Lung (tissue), 12 donors: ENCODE data around the gene CHIC2. TPM values are rescaled to one million over a fixed set of nuclear protein-coding genes. Genes with fewer than 3 reads are reported as not detected.
A peak's percentile ranks its signal among the peaks of the same experiment; 100 is the strongest.

Experiments used
- ATAC-seq: fragments of 200-7000 bp; cut with Tn5 transposase; one replicate; pipeline ENCODE4 v1.9.1; 2020; ENCODE audit warnings: moderate number of reproducible peaks; ENCODE audit not compliant: insufficient read depth, low FRiP score
- DNase-seq, 3 donors: peaks; one replicate each; pipeline ENCODE4 v3.0.0-alpha.2; 2013 to 2017
- H3K27ac ChIP-seq, 2 donors: one replicate each; pipeline ENCODE4 v1.5.1; 2013; ENCODE audit warnings: mild to moderate bottlenecking in 2 of 2, moderate library complexity in 2 of 2, control low read depth in 1 of 2, inconsistent platforms in 1 of 2, low read depth in 1 of 2, low read length in 1 of 2
- H3K27me3 ChIP-seq, 3 donors: one replicate each; pipeline ENCODE4 v1.5.1; 2013; ENCODE audit warnings: low read length in 2 of 3; ENCODE audit not compliant: control insufficient read depth in 3 of 3, insufficient read depth in 3 of 3
- H3K36me3 ChIP-seq, 4 donors: one replicate each; pipeline ENCODE4 v1.5.1; 2013; ENCODE audit warnings: low read length in 4 of 4, mild to moderate bottlenecking in 1 of 4, moderate library complexity in 1 of 4; ENCODE audit not compliant: control insufficient read depth in 4 of 4, insufficient read depth in 4 of 4
- H3K4me1 ChIP-seq, 5 donors: one replicate each; pipeline ENCODE4 v1.5.1; 2013; ENCODE audit warnings: low read length in 5 of 5, mild to moderate bottlenecking in 2 of 5, moderate library complexity in 1 of 5; ENCODE audit not compliant: control insufficient read depth in 5 of 5, insufficient read depth in 5 of 5
- H3K4me3 ChIP-seq: one replicate; pipeline ENCODE4 v1.5.1; 2013; ENCODE audit warnings: mild to moderate bottlenecking, control low read depth, moderate library complexity
- H3K9ac ChIP-seq, 2 donors: one replicate each; pipeline ENCODE4 v1.5.1; 2013; ENCODE audit warnings: low read length in 2 of 2, control low read depth in 1 of 2; ENCODE audit not compliant: insufficient read depth in 1 of 2
- H3K9me3 ChIP-seq, 4 donors: one replicate each; pipeline ENCODE4 v1.5.1; 2013; ENCODE audit warnings: low read length in 3 of 4, mild to moderate bottlenecking in 1 of 4, moderate library complexity in 1 of 4; ENCODE audit not compliant: control insufficient read depth in 4 of 4, insufficient read depth in 3 of 4
- CTCF ChIP-seq: IDR thresholded peaks from 2 replicates; pipeline ENCODE4 v1.5.1; 2012; ENCODE audit warnings: mild to moderate bottlenecking; ENCODE audit errors: control extremely low read depth, extremely low read depth
- WGBS, 2 donors: extraction: QIAGEN DNeasy Blood & Tissue Kit; methylation state at CpG; one replicate each; pipeline ENCODE4 v1.1.7; 2013; 5-methylcytosine and 5-hydroxymethylcytosine counted together
- polyA plus RNA-seq, 2 donors: library from polyadenylated mRNA; stranded (reverse); fragments of 200-250 nt; gene quantifications; one replicate each; pipeline ENCODE4 v1.2.1, GENCODE V29; 2013
- total RNA-seq, 2 donors: library from RNA; depleted of rRNA in 1 of 2; stranded (reverse); fragments of >200 nt in 1 of 2; gene quantifications; one replicate each; pipeline ENCODE4 v1.2.1, GENCODE V29; 2014 to 2021
- donor health status: control.
- donor health status: control.
- donor health status: Bipolar disorder and iron deficiency.
- donor health status: healthy.
- donor health status: DM: yes; HTN: yes; CAD: no.

Gene CHIC2
- total and polyA plus RNA-seq, 4 donors, result 12.6 to 52.8 (median 30.5) TPM

GRCh38 chr4:54011201-54011600 lies 53.2 kb downstream of the CHIC2 start:
- Histone ChIP-seq H3K27me3 (no peaks in the 10 kb centered on the region), H3K36me3 (peaks cover 0 to 6% (median 5%) of the 10 kb centered on the region in 4 donors), H3K4me1 (peaks cover 0 to 2% (median 0%) of the 10 kb centered on the region in 5 donors), H3K4me3 (no peak overlapping the region), H3K27ac (no peak overlapping the region), H3K9ac (no peak overlapping the region), H3K9me3 (no peaks in the 10 kb centered on the region)
- DNase-seq, result no peak
- no peak for TF ChIP-seq CTCF
- no peak for ATAC-seq

- Histone ChIP-seq H3K9me3 (no peaks in the 10 kb centered on the region), H3K36me3 (peaks cover 0 to 5% (median 2%) of the 10 kb centered on the region in 4 donors), H3K27me3 (no peaks in the 10 kb centered on the region), H3K4me1 (peaks cover 0 to 2% (median 0%) of the 10 kb centered on the region in 5 donors), H3K4me3 (no peak overlapping the region), H3K9ac (no peak overlapping the region), H3K27ac (no peak overlapping the region)
- DNase-seq, result no peak
- TF ChIP-seq CTCF, result no peak
- WGBS, 2 donors, result 84 to 92% methylated on average over 2 of the region's 2 CpGs
- ATAC-seq, result no peak
Observed at GRCh38 chr4:54006755-54007154, 57.6 kb downstream of the CHIC2 start.

GRCh38 chr4:54005475-54005874 lies 58.9 kb downstream of the CHIC2 start:
- no peak overlapping the region for H3K9ac ChIP-seq
- ATAC-seq (no peak), DNase-seq (peak in 2 of 3 donors; percentile 23 to 49)
- 48 to 62% methylated on average over 2 of the region's 2 CpGs for whole genome bisulfite sequencing, 2 donors
- peaks cover 0 to 8% (median 3%) of the 10 kb centered on the region in 4 donors for H3K36me3 ChIP-seq
- H3K27me3 ChIP-seq, result no peaks in the 10 kb centered on the region
- peaks cover 0 to 2% (median 0%) of the 10 kb centered on the region in 5 donors for H3K4me1 ChIP-seq
- no peak overlapping the region for H3K27ac ChIP-seq
- no peaks in the 10 kb centered on the region for H3K9me3 ChIP-seq
- no peak for TF ChIP-seq CTCF
- no peak overlapping the region for H3K4me3 ChIP-seq

GRCh38 chr4:54004463-54004862 lies 59.9 kb downstream of the CHIC2 start:
- Histone ChIP-seq H3K27me3 (no peaks in the 10 kb centered on the region), H3K27ac (no peak overlapping the region), H3K9ac (no peak overlapping the region), H3K9me3 (no peaks in the 10 kb centered on the region), H3K36me3 (peaks cover 0 to 8% (median 3%) of the 10 kb centered on the region in 4 donors), H3K4me3 (no peak overlapping the region), H3K4me1 (peaks cover 0 to 2% (median 0%) of the 10 kb centered on the region in 5 donors)
- TF ChIP-seq CTCF, result no peak
- DNase-seq (no peak), ATAC-seq (no peak)
- 61 to 63% methylated on average over 2 of the region's 2 CpGs for WGBS, 2 donors
